ENCODE results near the gene LIG1.

DNA sequence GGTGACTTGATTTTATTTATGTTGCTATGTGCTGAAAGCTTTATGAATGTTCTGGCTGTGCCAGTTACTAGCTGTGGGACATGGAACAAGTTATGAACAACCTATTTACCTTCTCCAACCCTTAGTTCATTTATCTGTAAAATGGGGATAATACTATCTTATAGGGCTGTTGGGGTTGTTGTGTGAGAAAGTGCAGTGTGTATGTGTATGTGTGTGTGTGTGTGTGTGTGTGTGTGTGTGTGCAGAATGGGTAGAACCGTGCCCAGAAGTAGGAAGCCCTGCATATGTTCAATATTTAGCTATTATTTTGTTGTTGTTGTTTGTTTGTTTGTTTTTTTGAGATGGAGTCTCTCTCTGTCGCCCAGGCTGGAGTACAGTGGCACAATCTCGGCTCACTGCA lies 20.7 kb upstream of the LIG1 start:
- TF ChIP-seq, protein P1, sequence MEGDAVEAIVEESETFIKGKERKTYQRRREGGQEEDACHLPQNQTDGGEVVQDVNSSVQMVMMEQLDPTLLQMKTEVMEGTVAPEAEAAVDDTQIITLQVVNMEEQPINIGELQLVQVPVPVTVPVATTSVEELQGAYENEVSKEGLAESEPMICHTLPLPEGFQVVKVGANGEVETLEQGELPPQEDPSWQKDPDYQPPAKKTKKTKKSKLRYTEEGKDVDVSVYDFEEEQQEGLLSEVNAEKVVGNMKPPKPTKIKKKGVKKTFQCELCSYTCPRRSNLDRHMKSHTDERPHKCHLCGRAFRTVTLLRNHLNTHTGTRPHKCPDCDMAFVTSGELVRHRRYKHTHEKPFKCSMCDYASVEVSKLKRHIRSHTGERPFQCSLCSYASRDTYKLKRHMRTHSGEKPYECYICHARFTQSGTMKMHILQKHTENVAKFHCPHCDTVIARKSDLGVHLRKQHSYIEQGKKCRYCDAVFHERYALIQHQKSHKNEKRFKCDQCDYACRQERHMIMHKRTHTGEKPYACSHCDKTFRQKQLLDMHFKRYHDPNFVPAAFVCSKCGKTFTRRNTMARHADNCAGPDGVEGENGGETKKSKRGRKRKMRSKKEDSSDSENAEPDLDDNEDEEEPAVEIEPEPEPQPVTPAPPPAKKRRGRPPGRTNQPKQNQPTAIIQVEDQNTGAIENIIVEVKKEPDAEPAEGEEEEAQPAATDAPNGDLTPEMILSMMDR (conservative IDR thresholded peaks at IDR 0.05; ENCODE audit: low read depth in 2 of 2): no peak
- TF ChIP-seq POLR2AphosphoS5 (IDR thresholded peaks at IDR 0.05; ENCODE audit: low read depth) (no peak), EZH2phosphoT487 (IDR thresholded peaks at IDR 0.05; ENCODE audit: unreplicated experiment) (no peak)
